ENCODE results near the gene PDE6G. TPM values are rescaled to one million over a fixed set of nuclear protein-coding genes. Genes with fewer than 3 reads are reported as not detected.

PDE6G gene
- total and polyA plus RNA-seq, 2 donors (not counting 3 experiments of a cell fraction or from before 2014, with no cell fraction given), result 1.8 to 3.7 TPM

DNA sequence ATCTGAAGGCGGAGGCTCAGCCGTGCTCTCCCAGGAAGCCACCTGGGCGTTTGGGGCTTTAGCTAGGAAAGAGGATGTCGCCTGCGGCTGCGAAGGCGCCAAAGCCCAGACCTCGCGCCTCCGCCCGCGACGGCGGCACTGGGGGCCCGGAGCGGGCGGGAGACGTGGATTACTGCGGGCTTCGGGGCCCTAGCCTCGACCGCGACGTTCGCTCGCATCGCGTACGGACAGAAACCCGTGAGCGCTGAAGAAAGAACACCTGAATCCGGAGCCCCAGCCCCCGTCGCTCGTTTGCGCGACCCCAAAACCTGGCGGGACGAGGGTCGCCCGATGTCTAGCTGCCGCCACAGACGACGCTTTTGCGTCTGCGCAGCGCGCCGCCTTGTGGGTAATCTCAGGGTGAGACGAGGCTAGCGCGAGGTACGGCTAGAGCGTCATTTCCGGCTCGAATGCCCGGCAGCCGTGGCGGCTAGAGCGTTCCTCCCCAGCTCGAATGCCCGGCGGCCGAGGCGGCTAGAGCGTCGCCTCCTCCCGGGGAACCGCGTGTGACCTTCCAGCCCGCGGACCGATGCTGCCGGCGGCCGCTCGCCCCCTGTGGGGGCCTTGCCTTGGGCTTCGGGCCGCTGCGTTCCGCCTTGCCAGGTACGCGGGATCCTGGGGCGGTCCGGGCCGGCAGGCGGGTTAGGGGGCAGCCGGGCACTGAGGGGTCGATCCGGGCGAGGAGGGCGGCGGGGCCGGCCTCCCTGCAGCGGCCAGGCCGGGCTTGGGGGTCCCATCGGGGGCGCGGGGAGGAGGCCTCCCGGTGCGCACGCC lies 46.8 kb upstream of the PDE6G start, which contains the start of gene MRPL12:
TSS of gene MRPL12 (plus strand) at position 434 of the 813 bp plus-strand sequence. CDS start at position 569, 135 bp downstream.
- no TSS peak for BruUV-seq (replicated peaks)
- Histone ChIP-seq H3K9me1 (replicated peaks; ENCODE audit: control insufficient read depth, extremely low read depth, insufficient read depth, low read length) (no peaks in the 10 kb centered on the region), H3K9ac (replicated peaks; ENCODE audit: extremely low read depth, insufficient read depth, low read length) (peak within 1 kb of the TSS; percentile 98), H3K27me3 (ENCODE audit: control insufficient read depth in 2 of 2, insufficient read depth in 2 of 2, low read length in 2 of 2) (no peaks in the 10 kb centered on the region), H3K4me3 (replicated peaks in 1 of 3; ENCODE audit: insufficient read depth in 1 of 3, low read depth in 1 of 3, low read length in 3 of 3) (peak within 1 kb of the TSS; percentile 70 to 86 (median 76)), H3K4me1 (ENCODE audit: control insufficient read depth, extremely low read depth, insufficient read depth, low read length) (peaks cover 19% of the 10 kb centered on the region), H4K20me1 (replicated peaks; ENCODE audit: control insufficient read depth, extremely low read depth, insufficient read depth, low read length) (no peaks in the 10 kb centered on the region), H3K79me2 (ENCODE audit: control insufficient read depth, insufficient read depth, low read length) (peaks cover 35% of the 10 kb centered on the region), H3K9me3 (replicated peaks; ENCODE audit: control insufficient read depth, insufficient read depth, low read length) (no peaks in the 10 kb centered on the region), H2AFZ (ENCODE audit: low read depth, low read length) (peak within 1 kb of the TSS; percentile 30), H3K4me2 (ENCODE audit: insufficient read depth, low read length) (peak within 1 kb of the TSS; percentile 79), H3K36me3 (ENCODE audit: control insufficient read depth in 2 of 2, extremely low read depth in 1 of 2, insufficient read depth in 2 of 2, low read length in 2 of 2) (peaks cover 6 to 33% of the 10 kb centered on the region in 2 experiments), H3K27ac (ENCODE audit: insufficient read depth, low read depth, low read length) (peak within 1 kb of the TSS; percentile 87)
- TF ChIP-seq FOS (IDR thresholded peaks at IDR 0.05; ENCODE audit: borderline replicate concordance, insufficient read depth, low read length), result no peak
- TF ChIP-seq, protein P1, sequence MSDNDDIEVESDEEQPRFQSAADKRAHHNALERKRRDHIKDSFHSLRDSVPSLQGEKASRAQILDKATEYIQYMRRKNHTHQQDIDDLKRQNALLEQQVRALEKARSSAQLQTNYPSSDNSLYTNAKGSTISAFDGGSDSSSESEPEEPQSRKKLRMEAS (IDR thresholded peaks at IDR 0.05; ENCODE audit: insufficient read depth, insufficient read length), result peak; percentile 59
- TF ChIP-seq POLR2A (IDR thresholded peaks at IDR 0.05; ENCODE audit: low read depth, low read length), result peak; percentile 98
- TF ChIP-seq POLR2AphosphoS5 (IDR thresholded peaks at IDR 0.05; ENCODE audit: insufficient read depth, low read depth, low read length), result peak; percentile 98
- TF ChIP-seq GATA2 (IDR thresholded peaks at IDR 0.05; ENCODE audit: insufficient read depth, insufficient read length, low read depth, low read length), result no peak
- TF ChIP-seq MYC (IDR thresholded peaks at IDR 0.05; ENCODE audit: low read depth, low read length), result peak; percentile 82
- TF ChIP-seq, protein P2, sequence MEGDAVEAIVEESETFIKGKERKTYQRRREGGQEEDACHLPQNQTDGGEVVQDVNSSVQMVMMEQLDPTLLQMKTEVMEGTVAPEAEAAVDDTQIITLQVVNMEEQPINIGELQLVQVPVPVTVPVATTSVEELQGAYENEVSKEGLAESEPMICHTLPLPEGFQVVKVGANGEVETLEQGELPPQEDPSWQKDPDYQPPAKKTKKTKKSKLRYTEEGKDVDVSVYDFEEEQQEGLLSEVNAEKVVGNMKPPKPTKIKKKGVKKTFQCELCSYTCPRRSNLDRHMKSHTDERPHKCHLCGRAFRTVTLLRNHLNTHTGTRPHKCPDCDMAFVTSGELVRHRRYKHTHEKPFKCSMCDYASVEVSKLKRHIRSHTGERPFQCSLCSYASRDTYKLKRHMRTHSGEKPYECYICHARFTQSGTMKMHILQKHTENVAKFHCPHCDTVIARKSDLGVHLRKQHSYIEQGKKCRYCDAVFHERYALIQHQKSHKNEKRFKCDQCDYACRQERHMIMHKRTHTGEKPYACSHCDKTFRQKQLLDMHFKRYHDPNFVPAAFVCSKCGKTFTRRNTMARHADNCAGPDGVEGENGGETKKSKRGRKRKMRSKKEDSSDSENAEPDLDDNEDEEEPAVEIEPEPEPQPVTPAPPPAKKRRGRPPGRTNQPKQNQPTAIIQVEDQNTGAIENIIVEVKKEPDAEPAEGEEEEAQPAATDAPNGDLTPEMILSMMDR (IDR thresholded peaks at IDR 0.05; ENCODE audit: extremely low read depth in 1 of 2, insufficient read depth in 1 of 2, low read depth in 1 of 2, low read length in 2 of 2), result peak in 1 of 2 donors; percentile 28
- no peak for TF ChIP-seq JUN (IDR thresholded peaks at IDR 0.05; ENCODE audit: borderline replicate concordance, insufficient read depth, insufficient read length, low read depth)
- no peak for TF ChIP-seq EZH2 (IDR thresholded peaks at IDR 0.05; ENCODE audit: borderline replicate concordance, low read depth, low read length, severe bottlenecking)
- dilution Hi-C loops (cut with MboI; ENCODE audit: extremely low pct_ligation_motif_present, low sequenced_read_pairs), result no loop called here
- CTCF ChIA-PET, result interaction anchor here (1.0 to 2.8 kb wide), 4 partner anchors 9 to 124 kb away, joined by 3 to 19 read pairs (median 4); partner anchors contain the start of genes ARL16 and HGS
- peak; percentile 97 for FAIRE-seq
- DNase-seq (ENCODE audit: low read depth, low spot score), result peak; percentile 93
- POLR2A ChIA-PET, result interaction anchor here (0.6 to 1.0 kb wide), 2 partner anchors 20 to 220 kb away, joined by 3 to 4 read pairs; partner anchors contain the start of gene ARL16
- intact Hi-C loops (cut with micrococcal nuclease), result loop anchor here (1.0 to 2.0 kb wide), 2 partner anchors 9 to 18 kb away; partner anchors contain the start of genes HGS and SLC25A10

Measured in endothelial cell of umbilical vein (primary cell).